GM18502 (cell line): ENCODE measurements around the gene CAPNS1.

Source experiments
- ATAC-seq: cut with Tn5 transposase; IDR thresholded peaks from one replicate; pipeline ENCODE4 v1.9.1; 2021; ENCODE audit warnings: mild to moderate bottlenecking; ENCODE audit not compliant: unreplicated experiment, poor library complexity

CAPNS1 gene

GRCh38 chr19:36139473-36140303 lies at the start of gene CAPNS1:
Gene CAPNS1 (plus strand): TSS chr19:36140066. CDS start chr19:36141012, 946 bp downstream.
- ATAC-seq = peak; percentile 84

GRCh38 chr19:36090910-36091695 lies 48.8 kb upstream of the CAPNS1 start:
- ATAC-seq = no peak

- no peak for ATAC-seq
Observed at GRCh38 chr19:36092566-36092965, 47.3 kb upstream of the CAPNS1 start.

- ATAC-seq = no peak
Observed at GRCh38 chr19:36093146-36093662, 46.7 kb upstream of the CAPNS1 start.

GRCh38 chr19:36093687-36094086 lies 46.2 kb upstream of the CAPNS1 start:
- no peak for ATAC-seq

GRCh38 chr19:36097036-36097435 lies 42.8 kb upstream of the CAPNS1 start:
- no peak for ATAC-seq

GRCh38 chr19:36099166-36099785 lies 40.6 kb upstream of the CAPNS1 start:
- no peak for ATAC-seq

- ATAC-seq = no peak
Observed at GRCh38 chr19:36100476-36100875, 39.4 kb upstream of the CAPNS1 start.

- no peak for ATAC-seq
Observed at GRCh38 chr19:36101550-36102327, 38.1 kb upstream of the CAPNS1 start.

GRCh38 chr19:36103040-36103626 lies 36.7 kb upstream of the CAPNS1 start:
- ATAC-seq = no peak

GRCh38 chr19:36103842-36104552 lies 35.9 kb upstream of the CAPNS1 start:
- ATAC-seq = no peak

GRCh38 chr19:36106441-36106840 lies 33.4 kb upstream of the CAPNS1 start:
- ATAC-seq = no peak

GRCh38 chr19:36106991-36107390 lies 32.9 kb upstream of the CAPNS1 start:
- ATAC-seq = no peak

GRCh38 chr19:36108684-36109083 lies 31.2 kb upstream of the CAPNS1 start:
- no peak for ATAC-seq

- ATAC-seq = no peak
Observed at GRCh38 chr19:36110487-36111199, 29.2 kb upstream of the CAPNS1 start, which contains the start of gene OVOL3. Gene OVOL3 (plus strand): TSS chr19:36111143. CDS start chr19:36111203, 60 bp downstream.

GRCh38 chr19:36111200-36111539 lies 28.7 kb upstream of the CAPNS1 start:
- no peak for ATAC-seq

- no peak for ATAC-seq
Observed at GRCh38 chr19:36112678-36113077, 27.2 kb upstream of the CAPNS1 start.

GRCh38 chr19:36113425-36113824 lies 26.4 kb upstream of the CAPNS1 start:
- ATAC-seq = no peak
